Peyer's patch (tissue), 4 donors: ENCODE results near the gene C16orf92. TPM values are rescaled to one million over a fixed set of nuclear protein-coding genes. Genes with fewer than 3 reads are reported as not detected.

Experiments used
- DNase-seq, 3 donors: peaks; one replicate each; pipeline ENCODE4 v3.0.0-alpha.2; 2017 to 2019
- H3K27ac ChIP-seq, 4 donors: fragments of 200-600 bp; sonication (generic); one replicate each; pipeline ENCODE4 v1.5.1; 2016 to 2019
- H3K27me3 ChIP-seq, 2 donors: fragments of 200-600 bp; sonication (generic); one replicate each; pipeline ENCODE4 v1.5.1; 2019
- H3K36me3 ChIP-seq, 3 donors: fragments of 200-600 bp; sonication (generic); one replicate each; pipeline ENCODE4 v1.5.1; 2016 to 2019
- H3K4me1 ChIP-seq, 4 donors: fragments of 200-600 bp; sonication (generic); one replicate each; pipeline ENCODE4 v1.5.1; 2016 to 2019
- H3K4me3 ChIP-seq, 4 donors: fragments of 200-600 bp; sonication (generic); 1 replicate in 3 of 4; 2 replicates in 1 of 4; pipeline ENCODE4 v1.5.1; 2016 to 2019; ENCODE audit warnings: mild to moderate bottlenecking in 1 of 4
- H3K9me3 ChIP-seq, 4 donors: fragments of 200-600 bp; sonication (generic); one replicate each; pipeline ENCODE4 v1.5.1; 2016 to 2019; ENCODE audit warnings: mild to moderate bottlenecking in 1 of 4
- POLR2A ChIP-seq, 2 donors: fragments of 450-650 bp; IDR thresholded peaks; one replicate each; pipeline ENCODE4 v1.5.1; 2017; ENCODE audit warnings: antibody characterized with exemption in 2 of 2, mild to moderate bottlenecking in 2 of 2, moderate library complexity in 2 of 2
- total RNA-seq, 4 donors: library from RNA; depleted of rRNA; stranded (reverse); fragments of >200 nt; gene quantifications; one replicate each; pipeline ENCODE4 v1.1.0, GENCODE V29; 2016
- TF ChIP-seq, protein P1 (sequence below), 6 experiments: fragments of 450-650 bp in 4 of 6; fragments of 200-600 bp in 2 of 6; sonication (generic) in 1 of 6; IDR thresholded peaks; one replicate each; pipeline ENCODE4 v1.5.1; 2017 to 2019; ENCODE audit warnings: antibody characterized with exemption in 6 of 6, mild to moderate bottlenecking in 3 of 6, moderate library complexity in 1 of 6

C16orf92 gene
- total RNA-seq, 4 donors from 2014 or later: not detected

DNA sequence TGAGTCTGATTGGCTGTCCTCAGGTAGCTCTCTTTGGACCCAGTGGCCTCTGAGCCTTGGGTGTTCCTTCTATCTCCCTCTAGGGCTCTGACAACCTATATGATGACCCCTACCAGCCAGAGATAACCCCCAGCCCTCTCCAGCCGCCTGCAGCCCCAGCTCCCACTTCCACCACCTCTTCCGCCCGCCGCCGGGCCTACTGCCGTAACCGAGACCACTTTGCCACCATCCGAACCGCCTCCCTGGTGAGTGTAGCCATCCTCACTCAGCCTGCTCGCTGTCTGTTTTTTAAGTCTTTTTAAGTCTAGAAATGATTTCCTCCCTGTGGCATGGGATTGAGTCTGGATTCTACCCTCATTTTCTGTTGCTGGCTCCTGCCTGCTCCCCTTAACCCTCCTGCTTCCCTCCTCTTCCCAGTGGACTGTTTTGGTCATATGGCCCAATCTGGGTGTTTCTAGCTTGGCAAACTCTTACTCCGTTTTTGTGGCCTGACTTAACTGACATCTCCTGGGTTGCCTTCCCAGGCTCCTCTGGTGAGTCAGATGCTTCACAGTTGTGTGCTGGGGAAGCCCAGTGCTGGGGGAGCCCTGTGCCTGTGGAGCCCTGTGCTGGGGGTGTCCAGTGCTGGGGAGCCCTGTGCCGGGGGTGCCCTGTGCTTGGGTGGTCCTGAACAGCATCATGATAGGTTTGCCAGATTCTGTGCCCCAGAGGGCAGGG is 39.4 kb upstream of the C16orf92 start:
- Histone ChIP-seq H3K4me3 (no peak overlapping the region), H3K27me3 (no peaks in the 10 kb centered on the region), H3K4me1 (no peaks in the 10 kb centered on the region), H3K27ac (no peak overlapping the region), H3K36me3 (peaks cover 0 to 100% (median 0%) of the 10 kb centered on the region in 3 donors), H3K9me3 (no peaks in the 10 kb centered on the region)
- TF ChIP-seq POLR2A (IDR thresholded peaks at IDR 0.05): no peak
- TF ChIP-seq, protein P1, sequence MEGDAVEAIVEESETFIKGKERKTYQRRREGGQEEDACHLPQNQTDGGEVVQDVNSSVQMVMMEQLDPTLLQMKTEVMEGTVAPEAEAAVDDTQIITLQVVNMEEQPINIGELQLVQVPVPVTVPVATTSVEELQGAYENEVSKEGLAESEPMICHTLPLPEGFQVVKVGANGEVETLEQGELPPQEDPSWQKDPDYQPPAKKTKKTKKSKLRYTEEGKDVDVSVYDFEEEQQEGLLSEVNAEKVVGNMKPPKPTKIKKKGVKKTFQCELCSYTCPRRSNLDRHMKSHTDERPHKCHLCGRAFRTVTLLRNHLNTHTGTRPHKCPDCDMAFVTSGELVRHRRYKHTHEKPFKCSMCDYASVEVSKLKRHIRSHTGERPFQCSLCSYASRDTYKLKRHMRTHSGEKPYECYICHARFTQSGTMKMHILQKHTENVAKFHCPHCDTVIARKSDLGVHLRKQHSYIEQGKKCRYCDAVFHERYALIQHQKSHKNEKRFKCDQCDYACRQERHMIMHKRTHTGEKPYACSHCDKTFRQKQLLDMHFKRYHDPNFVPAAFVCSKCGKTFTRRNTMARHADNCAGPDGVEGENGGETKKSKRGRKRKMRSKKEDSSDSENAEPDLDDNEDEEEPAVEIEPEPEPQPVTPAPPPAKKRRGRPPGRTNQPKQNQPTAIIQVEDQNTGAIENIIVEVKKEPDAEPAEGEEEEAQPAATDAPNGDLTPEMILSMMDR (IDR thresholded peaks at IDR 0.05): no peak
- DNase-seq: peak in 1 of 3 donors; percentile 37

DNA sequence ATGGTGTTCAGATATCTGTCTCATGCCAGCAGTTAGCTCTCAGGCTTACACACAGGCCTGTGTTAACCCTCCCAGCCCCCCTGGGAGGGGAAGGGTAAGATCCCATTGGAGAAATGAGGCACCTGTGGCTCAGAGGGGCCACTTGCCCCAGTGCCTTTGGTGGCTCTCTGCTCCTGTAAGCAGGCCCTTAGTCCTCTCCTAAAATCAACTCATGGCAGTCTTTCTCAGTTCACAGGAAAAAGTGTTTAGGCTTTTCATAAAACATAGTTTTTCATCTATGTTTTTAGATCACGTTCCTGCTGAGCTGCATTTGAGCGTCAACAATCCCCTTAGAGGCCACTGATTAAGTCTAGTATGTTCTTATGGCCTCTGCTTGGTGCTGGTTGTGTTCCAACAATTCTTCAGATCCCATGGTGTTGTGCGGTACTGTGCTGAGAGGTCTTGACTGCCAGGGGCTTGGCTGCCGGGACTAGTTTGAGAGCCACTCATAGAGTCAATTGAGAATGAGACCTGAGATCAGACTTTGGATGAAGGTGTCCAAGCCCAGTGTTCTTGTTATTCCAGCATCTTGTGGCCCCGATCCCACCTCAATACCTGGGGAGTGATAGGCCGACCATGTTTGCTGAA is 38.7 kb upstream of the C16orf92 start:
- H3K27me3 ChIP-seq: no peaks in the 10 kb centered on the region
- DNase-seq: peak in 1 of 3 donors; percentile 19
- H3K9me3 ChIP-seq: no peaks in the 10 kb centered on the region
- H3K27ac ChIP-seq: no peak overlapping the region
- peaks cover 0 to 99% (median 0%) of the 10 kb centered on the region in 3 donors for H3K36me3 ChIP-seq
- H3K4me3 ChIP-seq: no peak overlapping the region
- TF ChIP-seq, protein P1 (IDR thresholded peaks at IDR 0.05): no peak
- no peak for TF ChIP-seq POLR2A (IDR thresholded peaks at IDR 0.05)
- H3K4me1 ChIP-seq: no peaks in the 10 kb centered on the region

DNA sequence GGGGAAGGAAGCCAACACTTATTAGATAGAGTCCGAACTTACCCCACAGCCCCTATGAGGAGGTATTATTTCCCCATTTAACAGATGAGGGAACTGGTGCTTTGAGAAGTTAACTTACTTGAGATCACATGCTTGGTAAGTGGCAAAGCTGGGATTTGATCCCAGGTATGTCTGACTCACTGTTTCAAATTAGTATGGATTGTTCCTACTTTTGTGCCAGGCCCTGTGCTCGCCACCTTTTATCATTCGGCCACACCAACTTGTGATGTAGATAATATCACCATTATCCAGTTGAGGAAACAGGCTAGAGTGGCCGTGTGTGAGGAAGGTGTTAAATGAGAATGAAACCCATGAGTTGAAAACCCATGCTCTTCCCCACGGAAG is 38.2 kb upstream of the C16orf92 start:
- H3K4me3 ChIP-seq: no peak overlapping the region
- no peaks in the 10 kb centered on the region for H3K4me1 ChIP-seq
- H3K27ac ChIP-seq: no peak overlapping the region
- no peaks in the 10 kb centered on the region for H3K9me3 ChIP-seq
- no peak for TF ChIP-seq POLR2A (IDR thresholded peaks at IDR 0.05)
- TF ChIP-seq, protein P1 (IDR thresholded peaks at IDR 0.05): no peak
- DNase-seq: no peak
- H3K27me3 ChIP-seq: no peaks in the 10 kb centered on the region
- H3K36me3 ChIP-seq: peaks cover 0 to 99% (median 0%) of the 10 kb centered on the region in 3 donors

DNA sequence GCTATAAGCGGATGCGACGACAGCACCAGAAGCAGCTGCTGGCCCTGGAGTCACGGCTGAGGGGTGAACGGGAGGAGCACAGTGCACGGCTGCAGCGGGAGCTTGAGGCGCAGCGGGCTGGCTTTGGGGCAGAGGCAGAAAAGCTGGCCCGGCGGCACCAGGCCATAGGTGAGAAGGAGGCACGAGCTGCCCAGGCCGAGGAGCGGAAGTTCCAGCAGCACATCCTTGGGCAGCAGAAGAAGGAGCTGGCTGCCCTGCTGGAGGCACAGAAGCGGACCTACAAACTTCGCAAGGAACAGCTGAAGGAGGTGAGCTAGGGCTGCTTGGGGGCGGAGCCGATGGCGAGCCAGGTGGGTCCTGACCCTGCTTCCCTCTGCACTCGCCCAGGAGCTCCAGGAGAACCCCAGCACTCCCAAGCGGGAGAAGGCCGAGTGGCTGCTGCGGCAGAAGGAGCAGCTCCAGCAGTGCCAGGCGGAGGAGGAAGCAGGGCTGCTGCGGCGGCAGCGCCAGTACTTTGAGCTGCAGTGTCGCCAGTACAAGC is 37.7 kb upstream of the C16orf92 start:
- peaks cover 0 to 99% (median 0%) of the 10 kb centered on the region in 3 donors for H3K36me3 ChIP-seq

DNA sequence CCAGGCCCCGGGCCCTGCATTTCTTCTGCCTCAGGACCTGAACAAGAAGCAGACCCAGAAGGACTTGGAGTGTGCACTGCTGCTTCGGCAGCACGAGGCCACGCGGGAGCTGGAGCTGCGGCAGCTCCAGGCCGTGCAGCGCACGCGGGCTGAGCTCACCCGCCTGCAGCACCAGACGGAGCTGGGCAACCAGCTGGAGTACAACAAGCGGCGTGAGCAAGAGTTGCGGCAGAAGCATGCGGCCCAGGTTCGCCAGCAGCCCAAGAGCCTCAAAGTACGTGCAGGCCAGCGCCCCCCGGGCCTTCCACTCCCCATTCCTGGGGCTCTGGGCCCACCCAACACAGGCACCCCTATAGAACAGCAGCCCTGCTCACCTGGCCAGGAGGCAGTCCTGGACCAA is 36.8 kb upstream of the C16orf92 start:
- Histone ChIP-seq H3K4me1 (no peaks in the 10 kb centered on the region), H3K4me3 (no peak overlapping the region), H3K27ac (no peak overlapping the region), H3K9me3 (no peaks in the 10 kb centered on the region), H3K36me3 (peaks cover 0 to 99% (median 3%) of the 10 kb centered on the region in 3 donors), H3K27me3 (no peaks in the 10 kb centered on the region)
- TF ChIP-seq, protein P1 (IDR thresholded peaks at IDR 0.05): no peak
- TF ChIP-seq POLR2A (IDR thresholded peaks at IDR 0.05): no peak
- peak in 1 of 3 donors; percentile 43 for DNase-seq

More for the DNA sequence above, 37.7 kb upstream of the C16orf92 start:
- H3K27ac ChIP-seq: no peak overlapping the region
- no peaks in the 10 kb centered on the region for H3K4me1 ChIP-seq
- no peaks in the 10 kb centered on the region for H3K9me3 ChIP-seq
- H3K27me3 ChIP-seq: no peaks in the 10 kb centered on the region
- H3K4me3 ChIP-seq: no peak overlapping the region
- DNase-seq: peak in 1 of 3 donors; percentile 29
- TF ChIP-seq POLR2A (IDR thresholded peaks at IDR 0.05): no peak
- TF ChIP-seq, protein P1 (IDR thresholded peaks at IDR 0.05): no peak
